Dermis microvascular lymphatic vessel endothelial cell (primary cell): ENCODE results near the gene GPBP1L1. TPM values are rescaled to one million over a fixed set of nuclear protein-coding genes. Genes with fewer than 3 reads are reported as not detected.
"Not testable (repeated sequence)": the region's sequence is repeated elsewhere in the genome, so short reads cannot be mapped to it uniquely, and the experiment has no call there.

ENCODE experiments used
- DNase-seq, 2 donors: peaks; one replicate each; pipeline versions ENCODE4 v3.0.0 to v3.0.0-alpha.2; 2010; ENCODE audit warnings: low read depth in 2 of 2
- total RNA-seq: library from RNA; depleted of rRNA; stranded (reverse); fragments of >200 nt; gene quantifications from 2 replicates; pipeline ENCODE4 v1.2.1, GENCODE V29; 2014

The GPBP1L1 gene
- total RNA-seq, 1 donor from 2014 or later, result 74.6 TPM

- DNase-seq, result peak in 1 of 2 donors; percentile 81
Observed at GRCh38 chr1:45679123-45679522, 7.2 kb downstream of the GPBP1L1 start.

- peak in 1 of 2 donors; percentile 9 for DNase-seq
Observed at GRCh38 chr1:45678489-45678888, 7.8 kb downstream of the GPBP1L1 start.

- DNase-seq, result no peak
Observed at GRCh38 chr1:45677751-45678245, 8.5 kb downstream of the GPBP1L1 start.

GRCh38 chr1:45676553-45676952, 9.8 kb downstream of the GPBP1L1 start:
- DNase-seq, result not testable (repeated sequence)

DNA sequence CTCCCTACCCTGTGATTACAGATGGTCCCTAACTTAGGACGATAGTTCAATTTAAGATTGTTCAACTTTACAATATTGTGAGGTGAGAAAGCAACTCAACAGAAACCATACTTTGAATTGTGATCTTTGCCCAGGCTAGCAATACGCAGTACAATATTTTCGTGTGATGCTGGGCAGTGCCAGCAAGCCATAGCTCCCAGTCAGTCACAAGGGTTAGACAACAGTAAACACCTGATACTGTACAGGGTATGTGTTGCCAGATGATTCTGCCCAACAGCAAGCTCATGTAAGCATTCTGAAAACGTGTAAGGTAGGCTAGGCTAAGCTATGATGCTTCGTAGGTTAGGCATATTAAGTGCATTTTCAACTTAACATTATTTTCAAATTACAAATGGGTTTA, 11.9 kb downstream of the GPBP1L1 start:
- no peak for DNase-seq

- no peak for DNase-seq
Observed at GRCh38 chr1:45673956-45674355, 12.4 kb downstream of the GPBP1L1 start.

- peak in 1 of 2 donors; percentile 34 for DNase-seq
Observed at GRCh38 chr1:45669859-45670655, 16.3 kb downstream of the GPBP1L1 start.

DNA sequence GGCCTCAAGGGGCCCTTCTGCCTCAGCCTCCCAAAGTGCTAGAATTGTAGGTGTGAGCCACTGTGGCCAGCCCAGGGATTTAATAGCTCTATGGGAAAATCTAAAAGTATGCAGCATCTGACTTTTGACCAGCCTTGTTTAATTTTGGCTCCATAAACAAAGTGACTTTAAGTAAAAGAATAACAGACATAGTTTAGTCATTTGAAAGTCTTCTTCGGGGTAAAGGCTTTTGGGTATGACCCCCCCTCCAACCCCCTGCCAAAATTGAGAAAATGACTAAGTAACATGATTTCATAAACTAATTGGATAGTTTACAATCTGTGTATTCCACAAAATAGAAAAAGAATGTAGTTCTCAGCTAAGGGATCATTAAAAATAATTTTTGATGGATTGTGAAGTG, 17.0 kb downstream of the GPBP1L1 start:
- no peak for DNase-seq

GRCh38 chr1:45668526-45668925, 17.8 kb downstream of the GPBP1L1 start:
- DNase-seq, result no peak

- no peak for DNase-seq
Observed at GRCh38 chr1:45667321-45668111, 18.8 kb downstream of the GPBP1L1 start.

GRCh38 chr1:45666836-45667235, 19.5 kb downstream of the GPBP1L1 start:
- DNase-seq, result no peak

DNA sequence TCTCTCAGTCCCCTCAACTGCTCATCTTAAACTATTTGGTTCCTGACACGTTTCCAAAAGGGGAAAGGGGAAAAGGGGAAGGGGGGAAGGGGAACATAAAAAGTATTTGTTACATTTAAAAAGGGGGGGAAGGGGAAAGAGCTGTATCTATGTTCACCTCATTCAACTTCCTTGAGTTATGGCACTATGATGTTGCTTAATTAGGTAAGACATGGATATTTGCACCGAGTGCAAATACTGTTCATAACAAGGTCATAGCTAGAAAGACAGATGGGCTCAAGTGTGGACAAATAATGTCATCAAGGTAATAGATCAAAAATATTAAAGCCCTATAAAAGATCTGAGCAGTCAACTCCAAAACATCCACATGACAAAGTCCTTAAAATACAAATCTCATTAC, 26.0 kb downstream of the GPBP1L1 start:
- no peak for DNase-seq

GRCh38 chr1:45659222-45659621, 27.1 kb downstream of the GPBP1L1 start:
- DNase-seq, result no peak

DNA sequence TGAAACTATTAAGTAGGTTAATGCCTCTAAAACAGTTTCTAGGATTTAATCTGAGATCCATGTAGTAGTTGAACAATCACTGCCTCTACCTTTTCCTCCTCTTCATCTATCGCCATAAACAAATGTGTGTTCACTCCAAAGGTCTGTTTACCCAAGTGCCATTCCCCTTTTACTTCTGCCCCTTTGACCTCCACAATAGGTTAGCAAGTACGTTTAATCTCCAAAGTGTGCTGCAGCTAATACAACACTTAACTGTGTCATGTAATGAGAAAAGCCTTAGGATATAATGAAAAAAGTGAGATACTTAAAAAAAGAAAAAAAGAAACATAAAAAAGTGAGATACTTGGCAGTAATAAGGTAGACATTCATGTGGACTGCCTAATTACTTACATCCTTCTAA, 28.2 kb downstream of the GPBP1L1 start:
- DNase-seq, result no peak

DNA sequence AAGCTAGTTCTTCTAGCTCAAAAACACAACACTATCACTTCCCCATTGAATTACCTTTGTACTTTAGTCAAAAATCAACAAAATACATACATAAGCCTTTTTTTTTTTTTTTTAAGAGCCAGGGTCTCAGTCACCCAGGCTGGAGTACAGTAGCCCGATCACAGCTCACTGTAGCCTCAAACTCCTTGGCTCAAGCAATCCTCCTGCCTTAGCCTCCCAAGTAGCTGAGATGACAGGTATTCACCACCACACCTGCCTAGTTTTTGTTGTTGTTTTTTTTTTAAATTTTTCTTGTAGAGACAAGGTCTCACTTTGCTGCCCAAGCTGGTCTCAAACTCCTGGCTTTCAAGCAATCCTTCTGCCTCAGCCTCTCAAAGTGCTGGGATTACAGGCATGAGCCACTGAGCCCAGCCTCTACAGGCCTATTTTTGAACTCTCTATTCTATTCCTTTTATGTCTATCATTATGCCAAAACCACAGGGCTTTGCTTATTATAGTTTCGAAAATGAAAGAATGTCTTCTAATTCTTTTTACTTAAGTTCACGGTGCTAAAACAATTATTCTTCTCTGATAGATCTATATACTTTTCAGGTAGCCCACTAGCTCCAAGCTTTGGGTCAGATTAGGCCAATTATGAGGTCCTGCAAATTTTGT, 29.6 kb downstream of the GPBP1L1 start:
- no peak for DNase-seq

GRCh38 chr1:45654540-45655280, 31.6 kb downstream of the GPBP1L1 start:
- no peak for DNase-seq

- peak in 1 of 2 donors; percentile 65 for DNase-seq
Observed at GRCh38 chr1:45647248-45648021, 38.9 kb downstream of the GPBP1L1 start.

DNA sequence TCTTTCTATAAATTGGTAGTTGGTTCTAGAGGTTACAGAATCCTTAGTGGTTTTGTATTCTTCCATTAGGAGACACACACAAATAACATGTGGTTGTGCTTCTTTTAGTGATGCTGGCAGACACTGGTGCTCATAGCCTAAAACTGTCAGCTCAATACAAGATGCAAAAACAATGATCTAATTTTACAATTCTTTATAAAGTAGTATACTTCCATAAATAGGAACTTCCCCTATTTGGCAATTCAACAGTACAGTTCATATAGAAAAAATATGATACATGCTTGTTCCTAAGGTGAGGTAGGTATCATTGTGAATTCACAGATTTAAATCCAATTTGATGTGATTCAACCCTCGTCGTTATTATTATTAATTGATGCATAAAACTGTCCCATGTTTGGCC, 41.7 kb downstream of the GPBP1L1 start:
- DNase-seq, result no peak

- no peak for DNase-seq
Observed at GRCh38 chr1:45643978-45644377, 42.4 kb downstream of the GPBP1L1 start.

DNA sequence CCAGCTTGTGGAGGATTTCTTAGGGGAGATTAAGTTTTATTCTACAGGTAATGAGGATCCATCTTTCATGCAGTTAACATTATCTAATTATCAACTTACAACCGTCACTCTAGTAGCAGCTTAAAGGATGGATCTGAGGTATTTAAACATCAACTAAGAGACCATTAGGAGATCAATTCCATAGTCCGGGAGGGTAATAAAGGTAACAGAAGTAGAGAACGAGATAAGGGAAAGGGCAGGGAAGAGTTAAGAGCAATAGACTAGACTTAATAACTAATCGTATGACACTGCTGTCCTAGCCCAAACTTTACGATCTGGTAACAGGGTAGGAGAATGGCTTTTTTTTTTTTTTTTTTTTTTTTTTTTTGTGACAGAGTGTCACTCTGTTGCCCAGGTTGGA, 43.0 kb downstream of the GPBP1L1 start:
- DNase-seq, result no peak

GRCh38 chr1:45640293-45640692, 46.0 kb downstream of the GPBP1L1 start:
- DNase-seq, result no peak
